ENCODE measurements around the gene PFKP.

The PFKP gene

DNA sequence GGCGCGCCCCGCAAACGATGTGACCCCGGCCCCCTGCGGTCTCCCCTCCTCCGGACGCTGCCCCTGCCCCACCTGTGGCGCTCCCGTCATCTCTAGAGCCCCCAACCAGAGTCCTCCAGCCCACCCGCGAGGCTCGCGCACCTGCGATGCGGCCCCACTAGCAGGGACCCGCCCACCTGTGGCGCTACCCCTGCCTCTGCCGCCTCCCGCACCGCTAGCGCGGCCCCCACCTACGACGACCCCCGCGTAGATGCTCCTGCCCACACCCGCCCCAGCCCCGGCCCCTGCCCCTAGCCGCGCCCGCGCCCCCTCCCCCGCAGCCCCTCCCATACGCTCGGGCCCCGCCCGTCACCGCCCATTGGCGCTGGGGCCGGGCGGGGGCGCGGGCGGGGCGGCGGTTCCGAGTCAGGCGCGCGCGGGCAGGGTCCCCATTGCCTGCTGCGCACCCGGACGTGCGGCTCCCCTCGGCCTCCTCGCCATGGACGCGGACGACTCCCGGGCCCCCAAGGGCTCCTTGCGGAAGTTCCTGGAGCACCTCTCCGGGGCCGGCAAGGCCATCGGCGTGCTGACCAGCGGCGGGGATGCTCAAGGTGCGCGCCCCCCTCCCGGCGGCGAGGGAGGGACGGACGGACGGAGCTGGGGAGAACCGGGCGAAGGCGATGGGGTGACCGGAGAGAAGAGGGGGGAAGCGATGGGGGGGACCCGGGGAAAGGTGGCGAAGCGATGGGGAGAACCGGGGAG is at the start of gene PFKP:
Gene PFKP (plus strand): TSS at position 431 of the 741 bp plus-strand sequence. CDS start 48 bp downstream, at position 479.
- no peak for DNase-seq

DNA sequence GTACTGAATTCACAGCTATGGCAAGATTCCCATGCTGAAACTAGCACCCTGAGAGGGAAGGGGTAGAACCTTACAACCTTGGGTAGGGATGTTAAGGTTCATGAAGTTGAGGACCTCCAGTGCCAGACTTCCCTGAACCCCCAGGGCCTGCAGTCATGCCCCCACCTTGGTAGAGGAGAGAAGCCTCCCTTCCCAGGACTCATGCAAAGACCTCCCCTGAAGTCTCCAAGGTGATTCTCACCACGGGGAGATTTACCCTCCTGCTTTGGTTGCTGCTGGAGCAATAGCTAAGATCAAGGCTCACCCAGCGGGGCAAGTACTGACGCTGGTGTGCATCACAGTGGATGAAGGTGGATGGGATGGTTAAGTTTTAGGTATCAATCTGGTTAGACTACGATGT is 49.1 kb upstream of the PFKP start:
- DNase-seq = no peak

GRCh38 chr10:3020311-3020710 is 47.0 kb upstream of the PFKP start:
- no peak for DNase-seq

GRCh38 chr10:3020881-3021280 is 46.5 kb upstream of the PFKP start:
- no peak for DNase-seq

DNA sequence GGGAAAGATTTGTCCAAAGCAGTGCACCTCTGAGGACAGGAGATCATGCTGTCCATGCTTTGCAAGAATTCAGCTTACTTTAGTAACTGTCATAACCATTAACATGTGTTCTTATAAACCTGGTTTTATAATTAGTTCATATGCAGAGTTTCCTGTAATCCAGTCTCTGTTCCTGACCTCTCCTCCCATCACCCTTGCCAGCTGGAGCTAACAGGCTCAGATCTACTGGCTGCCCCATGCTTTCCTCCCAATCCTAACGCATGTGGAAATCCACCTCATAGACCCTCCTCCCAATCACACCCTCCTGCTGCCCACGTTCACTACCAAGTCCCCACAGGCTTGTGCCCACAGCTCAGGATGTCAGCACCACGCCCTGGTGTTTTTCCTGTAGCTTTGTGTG is 45.3 kb upstream of the PFKP start:
- no peak for DNase-seq

- DNase-seq = no peak
Observed at GRCh38 chr10:3023892-3024291, 43.5 kb upstream of the PFKP start.

DNA sequence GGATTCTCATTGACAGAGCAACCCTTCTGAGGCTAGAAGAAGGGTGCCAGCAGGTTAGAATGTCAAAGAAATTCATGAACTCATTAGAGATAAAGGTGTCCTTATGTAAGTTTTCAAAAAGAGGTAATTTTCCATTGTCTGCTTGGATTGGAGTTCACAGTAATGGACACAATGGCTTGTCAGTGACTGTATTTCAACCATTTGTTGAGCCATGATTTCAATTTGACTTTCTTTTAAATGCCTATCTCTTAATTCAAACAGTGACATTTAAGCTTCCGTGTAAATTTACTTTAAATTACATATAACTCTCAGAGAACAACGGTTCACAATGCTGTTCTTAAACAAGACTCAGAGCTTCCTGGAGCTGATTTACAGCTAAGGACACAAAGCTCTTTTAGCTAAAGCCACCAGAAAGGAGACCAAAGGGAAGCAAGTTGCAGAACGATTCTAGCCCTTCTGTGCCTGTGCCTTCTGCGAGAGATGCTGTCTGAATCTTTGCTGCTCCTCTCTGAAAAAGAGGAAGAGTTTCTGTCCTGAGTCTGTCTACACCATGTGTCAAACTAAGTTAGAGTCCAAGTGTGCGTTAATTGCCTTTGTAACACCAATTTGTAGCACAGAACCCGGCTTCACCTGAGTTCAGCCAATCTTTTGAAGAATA is 42.2 kb upstream of the PFKP start:
- no peak for DNase-seq

- DNase-seq = no peak
Observed at GRCh38 chr10:3027866-3028265, 39.5 kb upstream of the PFKP start.

GRCh38 chr10:3028441-3028840 is 38.9 kb upstream of the PFKP start:
- DNase-seq = no peak

DNA sequence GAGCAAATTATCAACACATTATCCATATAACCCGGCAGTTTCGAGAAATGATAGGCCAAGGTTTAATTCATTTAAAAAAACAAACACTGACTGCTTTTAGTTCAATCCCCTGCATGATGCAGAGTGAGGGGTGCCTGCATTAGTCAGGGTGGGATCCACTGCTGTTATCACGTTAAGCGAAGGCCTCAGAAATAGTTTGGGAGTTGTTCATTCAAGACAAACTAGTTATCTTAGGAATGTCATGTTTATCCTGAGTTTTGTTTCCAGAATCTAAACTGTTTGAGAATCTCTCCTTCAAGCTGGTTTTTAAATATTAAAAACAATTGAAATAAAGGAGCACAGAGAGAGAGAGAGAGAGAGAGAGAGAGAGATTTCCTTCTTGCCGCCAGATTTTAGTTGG is 36.6 kb upstream of the PFKP start:
- DNase-seq = no peak

DNA sequence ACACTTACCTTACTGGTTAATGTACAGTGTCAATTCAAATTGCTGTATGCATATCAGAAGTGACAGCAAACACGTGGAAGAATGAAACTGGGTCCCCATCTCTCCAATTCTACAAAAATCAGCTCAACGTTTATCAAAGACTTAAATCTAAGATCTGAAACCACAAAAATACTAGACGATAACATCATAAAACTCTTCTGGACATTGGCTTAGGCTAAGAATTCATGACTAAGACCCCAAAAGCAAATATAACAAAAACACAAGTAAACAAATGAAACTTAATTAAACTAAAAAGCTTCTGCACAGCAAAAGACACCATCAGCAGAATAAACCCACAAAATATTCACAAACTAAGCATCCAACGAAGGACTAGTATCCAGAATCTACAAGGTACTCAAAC is 35.9 kb upstream of the PFKP start:
- DNase-seq = no peak

GRCh38 chr10:3033925-3034324 is 33.4 kb upstream of the PFKP start:
- DNase-seq = peak; percentile 12

DNA sequence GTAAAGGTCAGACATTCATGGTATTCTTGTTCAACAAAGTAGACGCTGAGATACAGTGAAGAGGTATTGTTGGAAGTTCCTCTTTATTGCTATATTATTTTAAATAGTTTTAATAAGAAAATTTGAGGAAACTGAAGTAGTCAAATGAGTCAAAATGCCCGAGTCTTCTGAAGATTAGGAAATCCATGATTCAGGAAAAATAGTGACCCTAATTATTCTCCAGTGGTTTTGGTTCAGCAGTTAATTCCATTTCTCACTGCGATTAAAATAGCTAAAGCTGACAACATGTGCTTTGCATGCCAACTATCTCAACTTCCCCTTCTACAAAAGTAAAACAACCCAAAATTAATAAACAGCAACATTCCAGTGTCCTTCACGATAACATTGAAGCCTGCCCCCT is 32.7 kb upstream of the PFKP start:
- DNase-seq = no peak

GRCh38 chr10:3036155-3037021 is 31.0 kb upstream of the PFKP start:
- DNase-seq = no peak

GRCh38 chr10:3037182-3037581 is 30.2 kb upstream of the PFKP start:
- DNase-seq = no peak

- no peak for DNase-seq
Observed at GRCh38 chr10:3040069-3040468, 27.3 kb upstream of the PFKP start.

DNA sequence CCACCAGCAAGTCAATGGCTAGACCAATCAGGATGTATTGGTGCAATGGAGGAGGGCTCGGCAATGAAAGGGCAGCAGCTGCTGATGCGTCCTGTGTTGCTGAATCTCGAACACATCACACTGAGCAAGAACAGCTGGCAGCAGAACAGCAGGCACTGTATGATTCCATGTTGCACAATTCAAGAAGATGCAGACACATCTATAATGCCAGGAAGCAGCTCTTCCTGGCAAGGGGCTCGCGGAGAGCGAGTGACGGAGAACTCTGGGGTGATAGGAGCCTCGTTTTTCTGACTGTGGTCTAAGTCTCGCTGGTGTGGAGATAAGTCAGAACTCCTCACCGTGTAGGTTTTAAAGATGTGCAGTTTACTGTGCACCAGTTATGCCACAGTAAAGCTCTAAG is 24.8 kb upstream of the PFKP start:
- DNase-seq = no peak

- peak; percentile 71 for DNase-seq
Observed at GRCh38 chr10:3043512-3044368, 23.6 kb upstream of the PFKP start.

DNA sequence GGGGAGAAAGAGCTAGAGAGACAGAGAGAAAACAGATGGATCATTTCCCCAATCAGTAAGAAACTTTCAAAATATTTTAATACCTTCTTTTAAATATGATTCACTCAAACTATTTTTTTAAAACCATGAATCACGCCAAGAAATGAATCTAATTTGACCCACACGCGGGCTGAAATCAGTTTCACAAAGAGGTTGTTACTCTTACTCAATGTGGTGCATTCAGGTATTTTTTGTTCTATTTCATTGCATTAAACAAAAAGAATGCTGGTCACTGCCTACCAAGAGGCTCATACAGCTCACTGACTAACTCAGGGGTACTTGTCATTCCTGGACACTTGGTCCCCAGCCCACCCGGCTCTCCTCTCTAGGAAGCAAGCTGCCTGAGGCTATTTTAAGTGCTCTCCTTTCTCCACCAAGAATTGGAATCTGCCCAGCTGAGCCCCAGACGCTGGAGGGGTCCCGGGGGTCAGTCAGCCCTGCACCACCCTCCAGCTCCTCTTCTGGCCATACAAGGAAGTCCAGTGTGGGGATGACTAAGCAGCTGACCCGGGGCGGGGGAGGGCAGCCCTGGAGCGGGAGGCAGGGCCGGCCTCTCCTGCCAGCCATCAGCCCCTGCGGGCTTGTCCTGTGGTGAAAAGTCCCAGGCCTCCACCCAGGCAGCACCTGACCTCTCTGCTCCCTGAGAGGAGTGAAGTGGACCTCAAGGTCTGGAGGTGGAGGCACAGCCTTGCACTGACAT is 21.7 kb upstream of the PFKP start:
- no peak for DNase-seq

- DNase-seq = peak; percentile 70
Observed at GRCh38 chr10:3046210-3046779, 21.1 kb upstream of the PFKP start.

GRCh38 chr10:3046981-3047547 is 20.3 kb upstream of the PFKP start:
- DNase-seq = no peak

Data from NCI-H2029 (cell line).